Activated CD4-positive, CD25-positive, alpha-beta regulatory T cell treated with anti-CD3 and anti-CD28 coated beads, Interleukin-2, amount 50 U/mL, for 16 hours (primary cell): ENCODE data around the gene LGALS9C.
"Not testable (repeated sequence)": the region's sequence is repeated elsewhere in the genome, so short reads cannot be mapped to it uniquely, and the experiment has no call there.

Source experiments
- DNase-seq: peaks from one replicate; pipeline ENCODE4 v3.0.0-alpha.2; 2020; ENCODE audit warnings: low read depth, low spot score

LGALS9C gene

GRCh38 chr17:18478362-18478761, 1.8 kb downstream of the LGALS9C start:
- DNase-seq: not testable (repeated sequence)

GRCh38 chr17:18478977-18479595, 2.5 kb downstream of the LGALS9C start:
- DNase-seq: not testable (repeated sequence)

DNA sequence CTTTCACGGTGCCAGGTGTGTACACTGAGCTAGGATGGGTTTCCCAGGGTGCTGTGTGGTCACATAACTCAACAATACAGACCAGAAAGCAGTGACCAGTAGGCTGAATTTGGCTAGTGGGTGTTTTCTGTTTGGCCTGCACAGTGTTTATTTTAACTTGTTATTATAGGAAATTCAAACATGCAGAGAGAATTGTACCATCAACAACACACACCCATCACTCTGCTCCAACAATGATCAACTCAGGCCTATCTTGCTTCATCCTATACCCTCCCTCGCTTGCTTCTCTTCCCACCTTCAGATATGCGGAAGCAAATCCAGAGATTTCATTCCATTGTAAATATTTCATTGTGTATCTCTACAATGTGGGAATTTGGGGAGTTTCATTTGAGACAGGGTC, 5.2 kb downstream of the LGALS9C start:
- DNase-seq: not testable (repeated sequence)

GRCh38 chr17:18485936-18486464, 9.4 kb downstream of the LGALS9C start:
- not testable (repeated sequence) for DNase-seq

DNA sequence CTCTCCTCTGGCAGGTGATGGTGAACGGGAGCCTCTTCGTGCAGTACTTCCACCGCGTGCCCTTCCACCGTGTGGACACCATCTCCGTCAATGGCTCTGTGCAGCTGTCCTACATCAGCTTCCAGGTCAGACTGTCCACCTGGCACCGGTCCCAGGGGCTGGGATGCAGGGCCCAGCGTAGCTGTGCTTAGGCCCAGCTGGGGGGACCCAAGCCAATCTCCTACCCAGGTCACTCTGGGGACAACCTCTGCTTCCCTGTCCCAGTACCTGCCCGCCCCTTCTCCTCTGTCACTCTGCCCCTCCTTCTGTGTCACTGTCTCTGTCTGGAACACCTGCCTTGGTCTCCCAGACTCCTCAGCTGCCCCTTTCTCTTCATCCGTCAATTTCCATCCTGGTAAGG, 11.0 kb downstream of the LGALS9C start:
- not testable (repeated sequence) for DNase-seq

- DNase-seq: not testable (repeated sequence)
Observed at GRCh38 chr17:18488622-18489021, 12.0 kb downstream of the LGALS9C start.

DNA sequence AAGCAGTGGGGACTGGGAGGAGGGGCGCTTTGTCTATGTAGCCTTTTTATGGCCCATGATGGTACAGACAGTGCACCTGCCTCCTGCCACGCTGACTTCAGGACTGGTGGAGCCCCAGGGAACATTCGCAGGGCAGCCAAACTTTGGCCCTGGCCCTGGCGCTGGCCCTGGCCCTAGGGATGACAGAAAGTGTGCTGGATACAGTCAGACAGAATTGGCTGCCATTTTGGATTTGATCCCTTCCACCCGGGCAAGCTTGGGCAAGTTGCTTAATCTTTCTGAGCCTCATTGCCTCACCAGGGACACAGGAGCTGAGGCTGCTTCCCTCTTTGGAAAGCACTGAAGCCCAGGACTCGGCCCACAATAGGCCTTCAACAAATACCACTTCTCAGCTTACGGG, 13.4 kb downstream of the LGALS9C start:
- DNase-seq: not testable (repeated sequence)

DNA sequence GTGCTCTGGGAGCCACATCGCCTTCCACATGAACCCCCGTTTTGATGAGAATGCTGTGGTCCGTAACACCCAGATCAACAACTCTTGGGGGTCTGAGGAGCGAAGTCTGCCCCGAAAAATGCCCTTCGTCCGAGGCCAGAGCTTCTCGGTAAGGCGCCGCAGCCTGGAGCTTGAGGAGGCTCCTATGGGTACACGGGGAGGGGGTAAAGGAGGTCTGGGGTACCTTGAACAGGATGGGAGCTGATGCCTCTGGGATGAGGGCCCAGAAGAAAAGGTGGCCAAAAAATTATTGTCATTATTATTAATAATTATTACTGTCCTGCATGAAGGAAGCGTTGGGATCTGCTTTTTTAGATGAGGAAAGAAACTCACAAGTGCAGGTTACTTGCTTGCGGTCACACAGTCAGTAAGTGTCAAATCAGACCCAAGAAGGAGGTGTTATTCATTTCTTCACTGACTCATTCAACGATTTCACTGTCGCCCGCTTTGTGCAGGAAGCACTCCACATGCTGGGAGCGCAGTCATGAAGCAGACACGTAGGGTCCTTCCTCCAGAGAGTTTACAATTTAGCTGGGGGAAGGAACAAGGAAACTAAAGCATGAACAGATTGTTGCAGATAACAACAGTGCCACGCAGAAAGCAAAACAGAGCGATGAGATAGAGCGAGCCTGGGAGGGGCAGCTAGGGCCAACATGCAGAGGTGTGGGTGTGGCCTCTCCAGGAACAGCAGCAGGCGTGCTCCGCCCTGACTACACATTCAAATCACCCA, 16.3 kb downstream of the LGALS9C start:
- not testable (repeated sequence) for DNase-seq

DNA sequence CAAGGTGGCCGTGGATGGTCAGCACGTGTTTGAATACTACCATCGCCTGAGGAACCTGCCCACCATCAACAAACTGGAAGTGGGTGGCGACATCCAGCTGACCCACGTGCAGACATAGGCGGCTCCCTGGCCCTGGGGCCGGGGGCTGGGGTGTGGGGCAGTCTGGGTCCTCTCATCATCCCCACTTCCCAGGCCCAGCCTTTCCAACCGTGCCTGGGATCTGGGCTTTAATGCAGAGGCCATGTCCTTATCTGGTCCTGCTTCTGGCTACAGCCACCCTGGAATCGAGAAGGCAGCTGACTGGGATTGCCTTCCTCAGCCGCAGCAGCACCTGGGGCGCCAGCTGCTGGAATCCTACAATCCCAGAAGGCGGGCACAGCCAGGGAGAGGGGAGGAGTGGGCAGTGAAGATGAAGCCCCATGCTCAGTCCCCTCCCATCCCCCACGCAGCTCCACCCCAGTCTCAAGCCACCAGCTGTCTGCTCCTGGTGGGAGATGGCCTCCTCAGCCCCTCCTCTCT, 17.7 kb downstream of the LGALS9C start:
- not testable (repeated sequence) for DNase-seq

DNA sequence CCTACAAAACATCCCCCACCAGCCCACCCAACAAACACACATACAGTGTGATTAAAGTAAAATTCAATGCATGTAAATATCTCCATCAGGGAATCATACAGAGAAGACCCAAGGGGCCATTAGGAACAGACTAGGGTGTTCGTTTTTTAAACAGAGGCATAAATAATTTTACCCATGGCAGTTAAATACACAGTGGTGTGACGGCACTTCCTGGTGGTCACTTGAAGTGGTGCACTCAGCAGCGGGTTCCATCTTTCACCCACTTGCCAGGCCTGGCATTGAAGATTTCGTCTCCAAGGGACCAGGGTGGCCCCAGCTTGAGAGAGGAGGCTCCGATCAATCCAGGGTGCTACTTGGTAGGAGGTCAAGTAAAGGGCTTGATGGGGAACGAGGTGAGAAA, 20.5 kb downstream of the LGALS9C start:
- not testable (repeated sequence) for DNase-seq

GRCh38 chr17:18499100-18499499, 22.5 kb downstream of the LGALS9C start:
- DNase-seq: not testable (repeated sequence)

GRCh38 chr17:18499756-18500155, 23.2 kb downstream of the LGALS9C start:
- not testable (repeated sequence) for DNase-seq

DNA sequence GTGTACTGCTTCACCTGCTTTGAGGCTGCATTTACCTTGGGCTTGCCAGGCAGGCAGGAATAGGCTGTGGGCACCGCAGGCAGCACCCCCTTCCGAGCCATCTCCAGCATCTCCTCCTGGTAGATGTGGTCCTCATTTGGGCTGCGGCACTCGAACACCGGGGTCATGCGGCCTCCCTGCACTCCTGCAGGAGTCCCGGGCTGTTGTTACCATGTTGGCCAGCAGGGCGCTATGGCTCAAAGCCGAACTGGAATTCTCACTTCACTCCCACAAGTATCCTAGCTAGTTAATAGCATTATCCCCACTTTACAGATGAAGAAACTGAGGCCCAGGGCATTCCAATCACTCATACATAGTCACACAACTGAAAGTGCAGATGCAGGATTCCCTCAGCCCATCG, 23.7 kb downstream of the LGALS9C start:
- not testable (repeated sequence) for DNase-seq

DNA sequence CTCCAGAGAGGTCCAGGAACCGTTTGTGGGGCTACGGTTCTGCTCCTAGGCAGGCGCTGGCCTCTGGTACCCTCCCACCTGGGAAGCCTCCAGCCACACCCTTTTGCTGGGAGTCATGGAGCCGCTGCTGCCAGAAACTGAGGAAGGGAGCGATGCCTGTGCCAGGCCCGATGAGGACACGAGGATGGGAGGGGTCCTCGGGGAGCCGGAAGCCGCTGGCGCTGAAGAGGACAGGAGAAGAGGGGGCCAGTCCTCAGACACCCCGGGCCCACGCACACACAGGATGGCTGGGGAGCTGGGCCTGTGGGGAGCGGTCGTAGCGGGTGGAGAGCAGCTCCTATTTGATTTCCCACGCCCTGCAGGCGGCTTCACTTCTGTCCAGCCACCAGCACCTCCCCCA, 24.2 kb downstream of the LGALS9C start:
- DNase-seq: not testable (repeated sequence)

- not testable (repeated sequence) for DNase-seq
Observed at GRCh38 chr17:18503221-18503620, 26.6 kb downstream of the LGALS9C start.

- DNase-seq: not testable (repeated sequence)
Observed at GRCh38 chr17:18507729-18508128, 31.1 kb downstream of the LGALS9C start.

GRCh38 chr17:18508667-18509066, 32.1 kb downstream of the LGALS9C start:
- DNase-seq: not testable (repeated sequence)

GRCh38 chr17:18521100-18521499, 44.5 kb downstream of the LGALS9C start:
- not testable (repeated sequence) for DNase-seq

- not testable (repeated sequence) for DNase-seq
Observed at GRCh38 chr17:18525015-18525414, 48.4 kb downstream of the LGALS9C start.

DNA sequence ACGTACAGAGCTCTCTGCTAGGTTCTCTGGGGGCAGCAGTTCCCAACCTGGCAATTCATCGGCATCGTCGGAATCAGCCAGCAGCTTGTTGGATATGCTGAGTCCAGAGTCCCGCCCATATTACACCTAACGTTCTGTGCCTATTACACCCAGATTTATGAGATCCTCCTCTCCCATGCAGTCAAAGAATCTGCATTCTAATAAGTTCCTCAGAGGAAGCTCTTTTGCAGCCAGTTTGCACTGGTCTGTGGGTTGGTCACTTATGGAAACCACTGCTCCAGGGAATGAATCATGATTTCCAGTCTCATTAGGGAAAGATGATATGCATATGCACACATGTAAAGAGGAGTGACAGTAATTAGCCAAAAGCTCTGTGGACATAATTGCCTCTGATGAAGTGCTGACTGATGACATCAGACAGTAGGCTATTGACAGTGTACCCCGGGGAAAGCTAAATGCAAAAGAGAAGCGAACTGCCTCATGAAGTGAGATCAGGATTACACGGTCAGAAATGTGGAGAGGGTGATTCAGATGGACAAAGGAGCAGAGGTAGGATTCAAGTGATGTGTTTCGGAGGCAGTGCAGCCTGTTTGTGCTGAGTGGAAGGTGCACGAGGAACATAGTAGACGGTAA, 49.7 kb downstream of the LGALS9C start:
- DNase-seq: not testable (repeated sequence)

- DNase-seq: not testable (repeated sequence)
Observed at GRCh38 chr17:18527354-18527753, 50.8 kb downstream of the LGALS9C start.

GRCh38 chr17:18528435-18528834, 51.8 kb downstream of the LGALS9C start:
- not testable (repeated sequence) for DNase-seq
